Left forelimb (tissue), 1 donor: Measurements from ENCODE around the gene MRPS27.
"Not testable (repeated sequence)": the region's sequence is repeated elsewhere in the genome, so short reads cannot be mapped to it uniquely, and the experiment has no call there.

Experiments used
- DNase-seq: peaks from one replicate; pipeline ENCODE4 v3.0.0-alpha.2; 2018; ENCODE audit warnings: low spot score

MRPS27 gene

DNA sequence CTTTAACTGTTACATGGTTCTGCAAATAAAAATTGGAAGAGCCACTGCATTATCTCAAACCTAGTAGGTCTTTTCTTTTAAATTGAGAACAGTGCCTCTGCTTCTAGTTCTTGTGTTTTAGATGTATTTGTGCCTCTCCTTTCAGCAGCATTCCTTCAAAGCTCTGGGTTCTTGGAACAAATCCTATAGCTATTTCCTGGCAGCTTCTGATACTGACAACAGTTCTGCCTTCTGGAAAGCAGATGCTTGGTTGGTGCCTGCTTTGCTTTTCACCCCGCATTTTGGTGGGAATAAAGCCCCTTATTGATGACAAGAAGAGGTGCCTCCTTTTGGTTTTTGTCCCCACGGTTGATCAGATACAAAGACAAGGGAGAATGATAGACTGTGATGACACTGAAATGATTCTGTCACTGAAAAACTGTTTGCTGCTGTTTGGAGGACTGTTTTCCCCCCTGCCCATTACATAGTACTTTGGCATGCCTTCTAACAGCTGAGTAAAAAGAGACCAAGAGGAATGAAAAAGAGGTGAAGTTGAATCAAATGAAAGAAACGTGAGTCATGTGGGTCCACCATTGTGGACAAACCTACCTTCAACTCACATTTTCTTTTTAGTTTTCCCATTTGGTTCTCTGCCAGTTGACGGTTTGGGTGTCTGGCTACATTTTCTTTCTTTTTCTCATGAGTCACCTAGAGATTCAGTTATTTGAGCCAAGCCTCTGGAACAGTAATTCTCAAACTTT is 5.7 kb upstream of the MRPS27 start:
- DNase-seq, result no peak

DNA sequence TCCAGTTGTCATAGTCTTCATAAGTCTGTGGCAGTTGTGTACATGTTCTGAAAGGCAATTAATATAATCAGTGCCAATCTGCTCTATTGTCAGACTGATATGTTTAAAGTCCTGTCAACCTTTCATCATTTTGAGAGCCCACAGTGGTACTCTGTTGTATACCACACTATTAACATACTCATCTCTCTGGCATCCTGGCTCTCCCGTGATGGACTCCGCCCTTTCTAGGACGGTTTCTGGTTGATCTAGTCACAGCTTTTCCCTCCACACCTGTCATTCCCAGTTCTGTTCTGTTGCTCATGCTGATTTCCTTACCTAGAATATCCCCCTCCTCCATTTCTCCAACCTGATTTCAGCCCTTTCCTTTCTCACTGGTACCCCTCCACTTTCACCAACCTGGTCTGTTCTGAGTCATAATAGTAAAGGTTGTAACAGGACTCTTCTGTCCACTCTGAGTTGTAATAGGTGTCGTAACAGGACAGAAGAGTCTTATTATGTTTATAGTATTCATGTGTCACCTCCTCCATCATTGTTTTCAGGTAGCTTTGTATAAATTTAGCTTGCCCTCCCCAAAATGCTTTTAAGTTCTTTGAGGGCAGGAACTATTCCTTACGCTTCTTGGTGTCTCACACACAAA is 4.3 kb upstream of the MRPS27 start:
- no peak for DNase-seq

DNA sequence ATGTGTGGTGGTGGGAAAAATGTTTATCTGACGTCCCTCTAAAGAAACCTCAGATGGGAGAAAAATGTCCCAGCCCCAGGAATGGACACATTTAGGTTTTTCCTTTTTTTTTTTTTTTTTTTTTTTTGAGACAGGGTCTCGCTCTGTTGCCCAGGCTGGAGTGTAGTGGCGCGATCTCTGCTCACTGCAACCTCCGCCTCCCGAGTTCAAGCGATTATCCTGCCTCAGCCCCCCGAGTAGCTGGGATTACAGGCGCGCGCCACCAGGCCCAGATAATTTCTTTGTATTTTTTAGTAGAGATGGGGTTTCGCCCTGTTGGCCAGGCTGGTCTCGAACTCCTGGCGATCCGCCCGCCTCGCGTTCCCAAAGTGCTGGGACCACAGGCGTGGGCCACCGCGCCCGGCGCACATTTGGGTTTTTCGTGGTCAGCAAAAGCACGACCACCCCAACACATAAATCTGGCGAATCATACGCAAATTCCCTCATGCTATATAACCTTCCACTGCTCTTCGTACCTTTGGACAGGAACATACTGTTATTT is 535 bp downstream of the MRPS27 start:
- not testable (repeated sequence) for DNase-seq

DNA sequence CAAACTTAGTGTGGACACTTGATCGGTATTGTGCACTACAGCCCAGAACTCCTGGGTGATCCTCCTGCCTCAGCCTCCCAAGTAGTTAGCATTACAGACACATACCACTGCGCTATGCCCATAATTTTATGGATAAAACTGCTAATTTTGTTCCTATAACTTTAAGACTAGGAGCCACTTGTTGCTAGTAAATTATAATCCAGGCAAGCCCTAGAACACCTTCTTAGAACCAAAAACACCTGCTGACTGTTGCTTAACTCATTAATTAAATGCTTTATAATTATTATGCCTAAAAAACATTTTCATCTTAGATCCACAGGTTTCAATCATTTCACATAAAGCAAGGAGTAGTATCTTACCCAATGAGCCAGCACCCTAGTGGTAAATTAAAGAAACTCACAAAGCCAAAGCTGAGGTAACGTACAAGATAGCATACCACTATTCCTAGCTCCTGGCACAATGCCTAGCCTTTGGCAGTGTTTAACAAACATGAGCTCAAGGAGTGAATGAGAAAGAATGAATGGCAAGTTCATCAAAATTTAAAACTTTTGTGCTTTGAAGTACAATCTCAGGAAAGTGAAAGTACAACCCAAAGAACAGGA is 5.4 kb downstream of the MRPS27 start:
- no peak for DNase-seq

DNA sequence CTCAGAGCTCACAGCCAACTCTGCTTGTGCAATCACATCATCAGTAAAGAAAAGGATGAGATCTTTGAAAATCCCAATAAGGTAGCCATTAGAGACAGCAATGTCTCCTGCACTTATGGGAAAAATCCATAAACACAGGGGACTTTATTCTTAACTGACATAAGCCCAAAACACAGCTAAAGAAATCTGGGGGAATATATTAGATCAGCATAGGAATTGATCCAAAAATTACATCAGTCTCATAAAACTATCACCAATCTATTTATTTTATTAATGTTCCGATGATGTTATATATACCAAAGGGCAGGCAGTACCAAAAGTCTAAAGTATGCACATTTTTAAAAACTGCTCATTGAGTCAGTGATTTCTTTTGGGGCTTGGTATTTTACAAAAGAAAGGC is 6.9 kb downstream of the MRPS27 start:
- DNase-seq, result no peak

DNA sequence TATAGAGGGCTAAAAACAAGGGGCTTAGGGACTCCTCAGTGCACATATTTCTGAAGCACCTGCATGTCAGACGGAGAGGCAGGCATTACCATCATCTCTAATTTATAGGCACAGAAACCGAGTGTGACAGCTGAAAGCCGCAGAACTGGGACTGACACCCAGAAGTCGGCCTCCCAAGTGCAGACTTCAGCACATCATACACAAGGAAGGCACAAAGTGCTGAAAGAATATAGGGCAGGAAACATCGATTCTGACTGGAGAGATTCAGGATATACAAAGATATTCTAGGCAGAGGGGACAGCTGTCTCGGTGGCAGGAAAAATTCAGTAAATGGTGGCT is 11.2 kb downstream of the MRPS27 start:
- DNase-seq, result no peak

DNA sequence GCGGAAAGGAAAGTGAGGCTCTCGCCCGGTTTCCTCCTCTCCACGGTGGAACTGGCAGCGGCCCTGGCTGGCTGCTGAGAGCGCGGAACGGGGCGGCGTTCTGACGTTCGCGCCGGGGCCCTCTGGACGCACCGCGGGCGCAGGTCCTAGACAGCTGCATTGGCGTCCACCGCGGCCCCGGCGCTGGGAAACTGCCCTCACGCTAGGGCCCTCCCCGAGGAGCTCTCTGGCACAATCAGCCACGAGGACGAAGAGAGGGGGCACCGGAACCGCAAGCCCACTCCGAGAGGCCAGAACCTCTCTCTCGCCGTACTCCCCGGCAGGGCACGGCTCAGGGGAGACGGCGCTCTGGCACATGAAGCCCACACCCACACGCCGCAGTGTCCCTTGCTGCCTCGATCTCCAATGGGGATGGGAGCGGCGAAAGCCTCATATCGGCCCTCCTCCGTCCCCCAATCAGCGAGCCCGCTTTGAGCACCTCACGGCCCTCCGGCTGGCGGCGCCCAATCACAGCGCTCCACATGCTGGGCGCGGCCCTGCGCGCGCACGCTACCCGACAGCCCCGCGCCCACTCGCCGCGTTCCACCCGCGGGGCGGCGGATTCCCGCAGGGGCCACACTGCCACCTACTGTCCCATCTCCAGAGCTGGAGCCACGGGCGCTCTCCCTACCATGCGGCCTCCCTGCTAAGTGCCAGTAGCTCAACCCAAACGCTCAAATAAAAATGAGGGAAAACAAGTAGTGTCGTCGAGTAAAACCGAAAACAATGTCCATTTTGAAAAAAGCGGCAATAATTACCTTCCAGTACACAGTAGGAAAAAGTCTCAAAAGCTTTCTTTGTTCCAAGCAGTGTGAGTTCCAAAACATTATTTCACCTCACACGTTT is 11.8 kb downstream of the MRPS27 start:
- peak; percentile 98 for DNase-seq

DNA sequence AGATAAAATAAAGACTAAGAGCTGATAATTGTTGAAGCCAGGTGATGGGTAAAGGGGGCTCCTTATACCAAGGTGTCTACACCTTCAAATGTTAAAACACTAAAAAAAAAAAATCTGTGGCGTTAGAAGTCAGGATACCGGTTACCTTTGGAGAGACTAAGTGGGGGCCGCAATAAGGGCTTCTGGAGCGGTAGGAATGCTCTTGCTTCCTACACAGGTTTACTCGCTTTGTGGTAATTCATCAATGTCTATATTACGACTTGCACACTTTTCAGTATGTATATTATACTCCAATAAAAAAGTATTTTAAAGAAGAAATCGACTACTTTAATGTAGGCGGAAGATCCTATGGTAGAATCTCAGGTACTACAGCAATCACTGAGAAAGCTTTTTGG is 12.5 kb downstream of the MRPS27 start:
- DNase-seq, result no peak

DNA sequence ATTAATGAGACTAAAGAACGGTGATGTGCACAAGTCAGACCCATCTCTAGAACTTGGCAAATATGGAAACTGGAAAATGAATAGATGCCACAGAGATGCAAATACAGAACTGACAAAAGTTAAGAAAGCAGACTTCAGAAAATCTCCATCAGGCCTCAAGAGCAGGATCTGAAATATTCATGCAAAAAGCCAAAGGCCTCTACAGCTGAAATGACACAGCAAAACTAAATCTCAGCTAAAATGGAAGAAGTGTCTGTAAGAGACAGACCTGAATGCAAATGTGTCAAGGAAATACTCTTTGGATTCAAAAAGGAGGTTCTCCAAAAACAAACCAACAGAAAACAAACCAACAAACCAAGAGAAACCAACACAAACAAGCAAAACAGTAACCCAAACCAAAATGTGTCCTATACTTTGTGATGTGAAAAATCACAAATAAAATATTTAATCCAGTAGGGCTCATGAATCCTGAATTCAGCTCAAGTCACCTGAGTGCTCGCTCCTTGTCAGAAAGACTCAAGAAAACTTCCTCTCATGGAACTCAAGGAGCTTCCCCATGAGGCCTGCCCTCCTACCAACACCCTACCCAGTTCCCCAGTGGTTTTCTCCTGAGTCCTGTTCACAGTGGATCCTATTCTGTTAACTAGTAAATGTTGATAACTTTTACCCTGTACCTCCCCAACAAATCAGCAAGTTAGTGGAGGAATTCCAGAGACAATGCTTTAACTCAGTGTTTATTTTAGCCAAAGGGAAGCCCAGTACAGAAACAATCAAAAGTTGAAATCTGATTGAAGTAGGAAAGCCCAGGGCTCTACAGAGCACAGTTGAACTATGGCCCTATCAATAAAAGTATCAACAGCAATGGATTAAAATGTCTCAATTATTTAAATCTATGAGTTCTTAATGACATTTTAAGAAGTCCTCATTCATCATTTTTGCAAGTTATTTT is 14.6 kb downstream of the MRPS27 start:
- no peak for DNase-seq

DNA sequence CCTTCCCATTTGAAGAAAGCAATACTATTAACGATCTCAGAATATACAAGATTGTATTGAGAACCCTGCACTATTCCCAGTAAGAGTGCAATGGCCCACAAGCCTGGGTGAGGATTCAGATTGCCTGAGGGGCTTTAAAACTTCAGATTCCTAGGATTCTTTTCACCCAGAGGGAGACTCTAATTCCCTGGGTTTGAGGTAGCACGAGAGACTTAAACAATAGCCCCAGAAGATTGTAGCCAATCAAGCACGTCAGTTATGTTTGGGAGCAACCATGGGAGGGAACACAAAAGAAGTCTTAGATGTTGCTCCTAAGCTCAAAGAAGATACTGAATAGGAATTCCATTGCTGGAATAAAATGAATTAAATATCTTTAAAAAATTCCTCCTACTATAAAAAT is 17.9 kb downstream of the MRPS27 start:
- no peak for DNase-seq

DNA sequence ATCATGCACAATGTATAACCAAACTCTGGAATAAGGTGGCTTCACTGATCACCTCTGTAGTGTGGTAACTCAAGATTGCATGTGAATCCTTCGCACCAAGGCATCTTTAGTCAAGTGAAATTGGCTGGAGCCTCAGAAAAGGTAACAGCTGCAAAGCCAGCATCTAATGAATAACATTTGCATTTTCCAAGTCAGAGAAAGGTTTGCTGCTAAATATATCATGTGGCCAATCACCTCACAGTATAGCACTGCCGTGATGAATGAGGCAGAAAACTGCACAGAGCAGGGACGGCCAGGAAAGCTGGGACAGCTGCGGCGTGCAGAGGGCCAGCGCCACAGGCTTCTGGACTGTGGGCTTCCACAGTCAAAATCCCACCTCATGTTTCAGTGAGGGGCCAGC is 18.5 kb downstream of the MRPS27 start:
- DNase-seq, result no peak

DNA sequence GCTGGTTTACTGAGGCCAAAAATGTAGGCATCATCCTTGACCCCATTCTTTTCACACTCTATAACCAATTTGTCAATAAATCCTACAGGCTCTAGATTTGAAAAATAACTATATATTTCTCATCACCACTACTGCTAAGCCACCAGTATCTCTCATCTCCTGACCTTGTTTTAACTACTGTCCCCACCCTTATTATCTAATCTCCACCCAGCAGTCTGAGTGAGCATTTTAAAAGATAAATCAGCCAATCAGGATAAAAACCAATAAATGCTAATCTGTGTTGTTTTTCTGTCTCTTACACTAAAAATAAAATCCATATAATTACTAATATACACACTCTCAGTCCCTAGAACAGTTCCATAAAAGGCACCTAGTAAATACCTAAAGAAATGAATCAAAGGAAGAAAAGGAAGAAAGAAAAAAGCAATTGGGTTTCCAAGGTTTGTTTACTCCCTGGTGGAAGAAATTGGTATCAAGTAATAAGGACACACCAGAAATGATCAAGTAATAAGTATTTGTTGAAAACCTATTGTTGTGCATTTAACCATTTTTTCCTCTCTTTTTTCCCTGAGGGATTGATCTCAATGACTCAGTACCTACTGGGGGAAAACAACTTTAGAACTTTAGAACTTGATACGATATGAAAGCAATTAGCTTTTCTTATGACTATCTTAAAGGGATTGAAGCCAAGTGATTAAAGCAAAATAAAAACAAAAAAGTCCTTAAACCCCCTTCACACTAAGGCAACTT is 19.3 kb downstream of the MRPS27 start:
- no peak for DNase-seq

DNA sequence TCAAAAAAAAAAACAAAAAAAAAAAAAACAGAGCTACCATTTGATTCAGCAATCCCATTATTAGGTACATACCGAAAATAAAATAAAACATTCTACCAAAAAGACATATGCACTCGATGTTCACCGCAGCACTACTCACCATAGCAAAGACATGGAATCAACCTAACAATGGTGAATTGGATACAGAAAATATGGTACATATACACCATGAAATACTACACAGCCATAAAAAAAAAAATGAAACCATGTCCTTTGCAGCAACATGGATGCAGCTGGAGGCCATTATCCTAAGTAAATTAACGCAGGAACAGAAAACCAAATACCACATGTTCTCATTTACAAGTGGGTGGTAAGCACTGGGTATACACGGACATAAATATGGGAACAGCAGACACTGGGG is 21.3 kb downstream of the MRPS27 start:
- DNase-seq, result no peak

DNA sequence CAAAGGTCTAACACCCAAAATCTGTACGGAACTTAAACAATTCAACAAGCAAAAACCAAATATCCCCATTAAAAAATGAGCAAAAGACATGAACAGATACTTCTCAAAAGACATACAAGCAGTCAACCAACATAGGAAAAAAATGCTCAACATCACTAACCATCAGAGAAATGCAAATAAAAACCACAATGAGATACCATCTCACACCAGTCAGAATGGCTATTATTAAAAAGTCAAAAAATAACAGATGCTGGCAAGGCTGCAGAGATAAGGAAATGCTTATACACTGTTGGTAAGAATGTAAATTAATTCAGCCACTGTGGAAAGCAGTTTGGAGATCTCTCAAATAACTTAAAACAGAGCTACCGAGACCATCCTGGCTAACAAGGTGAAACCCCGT is 21.9 kb downstream of the MRPS27 start:
- DNase-seq, result not testable (repeated sequence)

DNA sequence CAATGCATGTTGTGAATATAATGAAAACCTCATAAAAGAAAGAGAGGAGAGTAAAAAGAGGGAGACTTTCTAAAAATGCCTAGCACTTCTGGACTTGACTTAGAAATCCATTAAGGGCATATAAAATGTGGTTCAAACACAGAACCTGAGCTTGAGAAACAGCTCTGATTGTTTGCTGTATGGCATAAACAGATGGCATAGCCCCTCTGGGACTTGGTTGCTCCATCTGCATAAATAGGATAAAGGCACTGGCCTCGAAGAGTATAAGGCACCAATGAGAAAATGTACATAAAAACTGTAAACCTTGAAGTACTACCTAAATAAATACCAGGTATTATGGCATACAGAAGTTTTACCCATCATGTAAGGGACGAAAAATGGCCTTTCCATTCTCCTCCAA is 23.8 kb downstream of the MRPS27 start:
- no peak for DNase-seq

DNA sequence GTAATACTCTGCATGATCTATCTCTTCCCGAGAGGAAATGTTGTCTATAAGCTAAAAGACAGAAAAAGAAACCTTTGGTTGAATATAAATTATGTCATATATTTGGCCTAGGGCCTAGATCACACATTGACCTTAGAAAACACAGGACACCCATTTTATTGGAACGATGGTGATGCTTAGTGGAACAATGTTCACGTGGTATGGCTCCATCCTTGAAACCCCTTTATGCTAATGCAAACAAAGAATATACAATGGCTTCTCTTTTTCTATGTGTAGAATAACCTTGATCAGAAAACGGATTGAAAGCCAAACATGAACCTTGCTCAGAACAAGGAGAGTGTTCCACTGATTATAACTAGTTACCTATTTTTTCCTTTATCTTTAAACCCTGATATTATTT is 24.5 kb downstream of the MRPS27 start:
- no peak for DNase-seq

DNA sequence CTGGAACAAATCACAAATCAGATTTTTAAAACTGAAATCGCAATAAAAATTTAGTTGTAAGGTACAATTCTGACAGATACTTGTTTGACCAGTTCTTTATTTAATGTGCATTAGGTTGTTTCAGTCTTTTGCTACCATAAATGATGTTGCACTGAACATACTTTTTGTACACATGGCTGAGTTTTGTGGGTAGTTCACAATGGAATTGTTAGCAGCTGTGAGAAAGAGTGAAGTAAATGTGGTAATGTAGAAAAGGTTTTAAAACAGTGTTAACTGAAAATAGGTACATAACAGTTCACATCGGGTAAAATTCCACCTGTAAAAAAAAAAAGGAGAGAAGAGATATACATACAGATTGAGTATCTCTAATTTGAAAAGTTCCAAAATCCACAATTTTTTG is 25.6 kb downstream of the MRPS27 start:
- DNase-seq, result no peak

DNA sequence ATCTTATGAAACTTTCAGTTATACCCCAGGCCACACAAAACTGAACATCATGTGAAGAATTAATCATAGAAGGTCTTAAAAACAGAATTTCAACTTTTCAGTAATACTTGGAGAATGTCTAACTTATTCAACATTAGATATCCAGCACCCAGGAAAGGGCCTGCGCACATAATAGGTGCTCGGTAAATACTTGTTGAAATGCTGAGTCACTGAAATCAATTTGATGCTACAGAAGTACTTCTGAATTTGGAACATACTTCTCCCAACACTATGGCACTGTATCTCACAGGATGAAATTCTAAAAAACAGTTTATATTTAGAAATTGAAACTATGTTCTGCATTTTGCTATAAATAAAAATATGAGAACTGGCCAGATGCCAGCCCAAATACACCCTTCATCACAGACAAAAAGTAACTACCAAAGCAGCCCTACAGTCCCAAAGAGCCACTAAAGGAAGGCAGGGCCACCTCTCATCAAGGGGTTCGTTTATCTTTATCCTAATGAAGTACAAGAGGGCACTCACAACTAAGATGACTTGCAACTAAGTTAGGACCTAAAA is 26.5 kb downstream of the MRPS27 start:
- no peak for DNase-seq

DNA sequence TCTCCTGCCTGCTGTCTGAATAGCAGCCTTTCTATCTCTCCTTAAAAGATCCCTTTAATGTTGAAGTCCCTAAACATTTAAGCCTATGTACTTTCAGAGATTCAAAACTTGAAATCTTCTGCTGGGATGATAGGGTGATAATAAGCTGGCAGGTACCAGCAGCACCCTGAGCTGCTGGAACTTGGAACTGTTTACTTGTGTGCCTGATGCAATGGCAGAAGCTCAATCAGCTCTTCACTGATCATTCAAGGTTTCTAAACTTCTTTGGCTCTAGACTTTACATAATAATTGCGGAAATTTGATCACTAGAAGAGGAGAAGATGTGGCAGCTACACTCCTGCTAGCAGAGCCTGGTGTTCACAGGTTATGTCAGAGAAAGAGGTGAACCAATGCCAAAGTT is 27.6 kb downstream of the MRPS27 start:
- no peak for DNase-seq

DNA sequence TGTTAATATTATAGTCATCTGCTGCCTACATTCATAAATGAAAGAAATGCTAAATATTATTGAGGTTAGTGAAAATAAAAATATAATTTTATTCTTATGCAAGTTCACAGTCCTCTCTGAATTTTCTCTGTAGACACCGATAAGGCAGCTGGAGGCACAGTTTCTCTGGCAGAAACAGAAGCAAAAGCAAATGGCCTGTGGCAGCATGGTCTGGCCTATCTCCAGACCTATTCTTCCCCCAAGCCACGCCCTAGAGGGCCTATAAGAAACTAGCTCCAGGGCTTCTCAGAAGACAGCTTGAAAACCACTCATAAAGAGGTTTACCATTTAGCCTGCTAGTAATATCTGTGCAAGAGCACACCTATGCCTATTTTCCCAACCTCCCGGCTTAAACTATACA is 28.4 kb downstream of the MRPS27 start:
- DNase-seq, result no peak
